Esophagus (tissue), 2 donors: ENCODE data around the gene POR. TPM values are rescaled to one million over a fixed set of nuclear protein-coding genes. Genes with fewer than 3 reads are reported as not detected.
A peak's percentile ranks its signal among the peaks of the same experiment; 100 is the strongest.
"Not testable (repeated sequence)": the region's sequence is repeated elsewhere in the genome, so short reads cannot be mapped to it uniquely, and the experiment has no call there.

ENCODE experiments used
- H3K27ac ChIP-seq, 2 donors: one replicate each; pipeline ENCODE4 v1.5.1; 2013; ENCODE audit warnings: low read depth in 2 of 2, mild to moderate bottlenecking in 2 of 2, inconsistent platforms in 1 of 2, low read length in 1 of 2, moderate library complexity in 1 of 2
- H3K27me3 ChIP-seq, 2 donors: one replicate each; pipeline ENCODE4 v1.6.1; 2013; ENCODE audit warnings: low read length in 2 of 2, control low read depth in 1 of 2, mild to moderate bottlenecking in 1 of 2; ENCODE audit not compliant: insufficient read depth in 2 of 2, control insufficient read depth in 1 of 2
- H3K36me3 ChIP-seq, 2 donors: one replicate each; pipeline ENCODE4 v1.6.1; 2013; ENCODE audit warnings: low read length in 1 of 2; ENCODE audit not compliant: control insufficient read depth in 2 of 2, insufficient read depth in 2 of 2
- H3K4me1 ChIP-seq, 2 donors: one replicate each; pipeline ENCODE4 v1.6.1; 2013; ENCODE audit warnings: low read length in 1 of 2; ENCODE audit not compliant: control insufficient read depth in 2 of 2, insufficient read depth in 2 of 2
- H3K4me3 ChIP-seq, 2 donors: one replicate each; pipeline ENCODE4 v1.5.1; 2013; ENCODE audit warnings: low read length in 2 of 2, mild to moderate bottlenecking in 2 of 2, low read depth in 1 of 2, moderate library complexity in 1 of 2
- H3K9me3 ChIP-seq, 2 donors: one replicate each; pipeline ENCODE4 v1.6.1; 2013; ENCODE audit warnings: mild to moderate bottlenecking in 2 of 2, low read depth in 1 of 2, low read length in 1 of 2, moderate library complexity in 1 of 2; ENCODE audit not compliant: control insufficient read depth in 2 of 2, insufficient read depth in 1 of 2
- WGBS, 2 donors: extraction: QIAGEN DNeasy Blood & Tissue Kit; methylation state at CpG; one replicate each; pipeline ENCODE4 v1.1.7; 2013; 5-methylcytosine and 5-hydroxymethylcytosine counted together
- polyA plus RNA-seq, 2 donors: library from polyadenylated mRNA; stranded (reverse); fragments of 200-250 nt; gene quantifications; one replicate each; pipeline ENCODE4 v1.2.3, GENCODE V29; 2013
- donor health status: healthy with polysubstance abuse.
- donor health status: Bipolar disorder and iron deficiency.

Gene POR
- polyA plus RNA-seq, 2 donors = 94.5 to 102 TPM

DNA sequence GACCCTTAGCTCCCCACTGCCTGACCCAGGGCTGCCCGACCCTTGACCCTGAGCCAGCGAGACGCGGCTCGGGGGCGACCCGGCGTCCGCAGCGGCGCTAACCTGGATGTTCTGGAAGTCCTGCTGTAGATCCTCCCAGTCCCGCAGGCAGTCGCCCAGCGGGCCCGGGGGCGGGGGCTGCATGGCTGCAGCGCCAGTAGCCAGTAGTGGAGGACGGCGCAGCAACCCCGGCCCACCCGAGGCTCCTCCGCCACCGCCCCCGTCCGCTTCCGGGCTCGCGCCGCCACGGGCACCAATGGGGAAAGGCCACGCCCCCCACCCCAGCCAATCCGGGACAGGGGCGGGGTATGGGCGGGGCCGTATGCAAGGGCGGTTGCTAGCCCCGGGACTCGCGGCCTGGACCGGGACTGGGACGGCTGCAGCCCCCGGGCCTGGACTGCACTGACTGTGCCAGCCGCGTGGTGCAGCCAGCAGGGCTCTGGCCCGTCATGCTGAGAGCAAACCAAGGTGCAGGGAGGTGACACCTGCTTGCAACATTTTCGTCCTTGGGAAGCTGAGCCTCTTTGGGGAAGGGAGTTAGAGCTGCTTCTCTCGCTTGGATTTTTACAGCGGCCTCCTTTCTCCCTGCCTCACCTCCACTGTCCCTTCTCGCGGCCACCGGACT lies 79.6 kb downstream of the POR start, which contains the start of gene TMEM120A:
TMEM120A (minus strand) TSS at position 208 of the 664 bp plus-strand sequence; CDS start at position 183, 25 bp downstream.
- Histone ChIP-seq H3K36me3 (peaks cover 2 to 8% of the 10 kb centered on the region in 2 donors), H3K4me1 (peaks cover 0 to 13% of the 10 kb centered on the region in 2 donors)
- WGBS, 2 donors = 1 to 2% methylated on average over 38 to 51 of the region's 51 CpGs

DNA sequence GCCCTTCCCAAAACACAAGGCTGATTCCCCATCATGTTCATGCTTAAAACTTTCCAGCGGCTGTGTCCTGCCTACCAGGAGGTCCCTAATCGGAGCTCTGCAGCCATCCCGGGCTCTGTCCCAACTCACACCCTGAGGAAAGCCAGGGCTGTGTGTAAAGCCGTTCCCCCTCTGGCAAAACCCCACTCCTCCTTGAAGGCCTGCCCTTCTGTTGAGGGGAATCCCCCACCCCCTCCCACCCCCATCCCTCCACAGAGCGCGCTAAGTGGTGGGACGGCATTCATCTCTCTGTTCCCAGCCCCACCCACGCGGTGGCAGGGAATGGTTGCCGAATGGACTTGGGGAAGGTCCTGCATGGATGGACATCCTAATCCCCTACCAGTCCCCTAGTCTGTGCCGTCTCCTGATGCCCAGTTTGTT lies 80.1 kb downstream of the POR start:
- WGBS, 2 donors = 50 to 55% methylated on average over 11 of the region's 11 CpGs
- Histone ChIP-seq H3K27me3 (no peaks in the 10 kb centered on the region), H3K9me3 (no peaks in the 10 kb centered on the region), H3K4me1 (peaks cover 0 to 13% of the 10 kb centered on the region in 2 donors), H3K27ac (peak overlapping the region; percentile 84 to 91), H3K36me3 (peaks cover 2 to 8% of the 10 kb centered on the region in 2 donors), H3K4me3 (peak overlapping the region; percentile 72 to 91)

More for the DNA sequence above, 79.6 kb downstream of the POR start, which contains the start of gene TMEM120A:
- no peaks in the 10 kb centered on the region for H3K9me3 ChIP-seq
- H3K4me3 ChIP-seq = peak within 1 kb of the TSS; percentile 72 to 91
- H3K27ac ChIP-seq = peak within 1 kb of the TSS; percentile 88 to 91
- no peaks in the 10 kb centered on the region for H3K27me3 ChIP-seq

DNA sequence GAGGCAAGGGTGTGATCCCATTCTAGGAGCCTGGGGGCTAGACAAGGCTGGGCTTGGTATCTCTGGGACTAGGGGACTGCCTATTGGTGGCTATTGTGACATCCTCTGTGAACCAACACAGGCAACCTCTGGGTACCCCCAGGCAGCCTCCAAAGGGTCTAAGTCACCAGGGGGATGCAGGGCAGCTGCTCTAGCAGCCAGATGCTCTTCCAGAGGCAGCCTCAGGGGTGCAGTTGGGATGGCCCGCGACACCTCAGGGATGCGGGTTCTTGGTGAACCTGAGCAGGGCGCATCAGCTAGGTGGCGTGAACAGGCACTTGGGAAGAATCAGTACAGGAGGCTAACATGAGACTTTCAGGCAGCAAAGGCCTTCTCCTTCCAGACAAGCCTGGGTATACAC lies 81.0 kb downstream of the POR start:
- Histone ChIP-seq H3K4me1 (peaks cover 0 to 13% of the 10 kb centered on the region in 2 donors), H3K36me3 (peaks cover 2 to 16% of the 10 kb centered on the region in 2 donors), H3K27ac (no peak overlapping the region), H3K9me3 (no peaks in the 10 kb centered on the region), H3K4me3 (no peak overlapping the region), H3K27me3 (no peaks in the 10 kb centered on the region)
- WGBS, 2 donors = 96 to 100% methylated on average over 5 of the region's 5 CpGs

DNA sequence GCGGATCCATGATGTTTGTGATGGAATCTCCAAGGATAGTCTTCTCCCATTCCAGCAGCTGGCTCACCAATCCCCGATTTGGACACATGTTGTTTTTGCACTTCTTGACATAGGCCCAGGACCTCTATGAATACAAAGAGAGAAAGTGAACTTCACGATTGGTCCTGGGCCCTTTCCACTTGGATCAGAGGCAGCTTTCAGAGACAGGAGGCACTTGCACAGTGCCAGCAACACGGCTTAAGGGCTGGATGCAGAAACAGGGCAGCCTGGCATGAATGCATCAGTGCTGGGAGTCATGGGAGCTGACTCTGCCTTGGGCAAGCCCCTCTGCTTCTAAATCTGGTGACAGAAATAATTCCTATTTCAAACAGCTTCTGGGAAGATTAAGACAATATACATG lies 81.5 kb downstream of the POR start:
- H3K4me1 ChIP-seq = peaks cover 0 to 13% of the 10 kb centered on the region in 2 donors
- no peak overlapping the region for H3K27ac ChIP-seq
- peaks cover 2 to 19% of the 10 kb centered on the region in 2 donors for H3K36me3 ChIP-seq
- H3K4me3 ChIP-seq = no peak overlapping the region
- H3K27me3 ChIP-seq = no peaks in the 10 kb centered on the region
- 61 to 73% methylated on average over 4 of the region's 4 CpGs for WGBS, 2 donors
- no peaks in the 10 kb centered on the region for H3K9me3 ChIP-seq

DNA sequence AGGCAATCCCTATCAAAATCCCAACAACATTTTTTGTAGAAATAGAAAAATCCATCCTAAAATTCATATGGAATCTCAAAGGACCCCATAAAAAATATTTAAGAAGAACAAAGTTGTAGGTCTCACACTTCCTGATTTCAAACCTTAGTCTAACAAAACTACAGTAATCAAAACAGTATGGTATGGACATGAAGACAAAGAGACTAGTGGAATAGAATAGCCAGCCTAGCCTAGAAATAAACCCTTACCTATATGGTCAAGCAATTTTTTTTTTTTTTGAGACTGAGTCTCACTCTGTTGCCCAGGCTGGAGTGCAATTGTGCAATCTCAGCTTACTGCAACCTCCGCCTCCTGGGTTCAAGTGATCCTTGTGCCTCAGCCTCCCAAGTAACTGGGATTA lies 83.1 kb downstream of the POR start:
- Histone ChIP-seq H3K27ac (no peak overlapping the region), H3K4me1 (peaks cover 0 to 11% of the 10 kb centered on the region in 2 donors), H3K9me3 (no peaks in the 10 kb centered on the region), H3K4me3 (no peak overlapping the region), H3K36me3 (peaks cover 2 to 23% of the 10 kb centered on the region in 2 donors), H3K27me3 (no peaks in the 10 kb centered on the region)
- WGBS, 2 donors = 96 to 98% methylated on average over 1 of the region's 1 CpG

DNA sequence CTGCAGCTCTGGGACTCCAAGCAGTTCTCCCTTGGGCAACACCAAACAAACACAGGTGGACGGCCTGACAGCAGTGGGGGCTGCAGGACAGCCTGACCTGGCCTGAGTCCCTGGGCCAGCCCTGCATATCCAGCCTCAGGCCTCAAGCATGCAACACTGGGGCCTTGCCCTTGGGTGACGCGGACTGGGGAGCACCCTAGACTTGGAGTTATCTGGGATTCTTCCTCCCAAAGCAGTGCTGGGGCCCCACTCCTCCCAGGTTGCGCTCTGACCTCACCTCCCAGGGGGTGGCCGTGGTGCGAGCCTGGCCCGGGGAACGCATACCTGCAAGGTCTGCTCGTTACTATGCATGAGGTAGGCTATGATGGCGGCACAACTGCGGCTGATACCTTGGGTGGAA lies 85.6 kb downstream of the POR start:
- no peak overlapping the region for H3K27ac ChIP-seq
- WGBS, 2 donors = 95 to 96% methylated on average over 11 of the region's 11 CpGs
- no peaks in the 10 kb centered on the region for H3K27me3 ChIP-seq
- no peaks in the 10 kb centered on the region for H3K9me3 ChIP-seq
- H3K4me3 ChIP-seq = no peak overlapping the region
- peaks cover 2 to 35% of the 10 kb centered on the region in 2 donors for H3K36me3 ChIP-seq
- no peaks in the 10 kb centered on the region for H3K4me1 ChIP-seq

DNA sequence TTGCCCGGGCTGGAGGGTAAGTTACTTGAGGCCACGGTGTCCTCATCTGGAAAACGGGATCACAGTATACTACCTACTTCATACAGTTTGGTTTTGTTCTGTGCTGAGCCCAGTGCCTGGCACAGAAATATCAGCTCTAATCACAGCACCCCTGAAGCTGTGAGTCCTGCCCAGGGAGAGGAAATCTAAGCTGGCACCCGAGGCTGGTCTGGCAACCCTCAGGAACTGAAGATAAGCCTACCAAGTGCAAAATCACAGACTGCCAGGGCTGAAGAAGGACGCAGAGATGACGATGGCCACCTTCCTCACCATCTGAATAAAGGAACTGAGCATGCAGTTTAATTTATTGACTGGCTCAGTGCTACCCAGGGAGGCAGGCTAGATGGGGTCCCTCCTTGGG lies 87.2 kb downstream of the POR start:
- peaks cover 0 to 28% of the 10 kb centered on the region in 2 donors for H3K36me3 ChIP-seq
- H3K27me3 ChIP-seq = no peaks in the 10 kb centered on the region
- no peak overlapping the region for H3K27ac ChIP-seq
- H3K4me3 ChIP-seq = no peak overlapping the region
- H3K4me1 ChIP-seq = no peaks in the 10 kb centered on the region
- 90 to 91% methylated on average over 6 of the region's 6 CpGs for WGBS, 2 donors
- H3K9me3 ChIP-seq = no peaks in the 10 kb centered on the region

DNA sequence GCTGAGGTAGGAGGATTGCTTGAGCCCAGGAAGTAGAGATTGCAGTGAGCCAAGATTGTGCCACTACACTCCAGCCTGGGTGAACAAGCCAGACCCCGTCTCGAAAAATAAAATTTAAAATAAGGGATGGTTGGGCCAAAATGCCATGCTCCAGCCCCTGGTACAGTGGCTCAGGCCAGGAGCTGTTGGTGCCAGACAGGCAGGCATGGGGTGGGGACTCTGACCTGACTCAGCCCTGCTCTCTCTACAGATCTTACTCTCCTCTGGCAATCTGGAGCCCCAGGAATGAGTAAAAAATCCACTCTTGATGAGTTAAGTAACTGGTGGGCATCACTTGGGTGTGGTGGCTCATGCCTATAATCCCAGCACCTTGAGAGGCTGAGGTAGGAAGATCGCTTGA lies 87.9 kb downstream of the POR start:
- Histone ChIP-seq H3K27me3 (no peaks in the 10 kb centered on the region), H3K4me3 (no peak overlapping the region), H3K27ac (no peak overlapping the region), H3K36me3 (peaks cover 0 to 28% of the 10 kb centered on the region in 2 donors), H3K4me1 (no peaks in the 10 kb centered on the region), H3K9me3 (no peaks in the 10 kb centered on the region)
- 96 to 97% methylated on average over 3 of the region's 3 CpGs for WGBS, 2 donors

DNA sequence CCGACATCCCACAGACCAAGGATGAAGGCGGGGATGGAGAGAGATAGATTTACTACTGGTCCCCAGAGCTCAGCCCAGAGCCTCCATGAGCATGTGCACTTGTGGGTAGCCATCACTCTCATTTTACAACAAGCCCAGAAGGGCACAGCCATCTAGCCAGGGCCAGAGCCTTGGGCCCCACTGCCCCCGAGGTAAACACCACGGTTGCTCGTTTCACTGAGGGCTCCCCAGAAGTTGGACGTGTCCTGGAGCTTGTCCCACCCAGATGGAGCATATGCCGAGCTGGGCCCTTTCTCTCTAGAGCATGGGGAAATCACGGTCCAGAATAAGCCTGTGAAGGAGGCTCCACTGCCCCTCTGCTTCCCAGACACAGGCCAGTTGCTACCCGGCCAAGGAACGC lies 88.4 kb downstream of the POR start:
- H3K4me3 ChIP-seq = no peak overlapping the region
- peaks cover 0 to 2% of the 10 kb centered on the region in 2 donors for H3K4me1 ChIP-seq
- H3K9me3 ChIP-seq = no peaks in the 10 kb centered on the region
- H3K36me3 ChIP-seq = peaks cover 0 to 28% of the 10 kb centered on the region in 2 donors
- WGBS, 2 donors = 92 to 96% methylated on average over 10 of the region's 10 CpGs
- no peaks in the 10 kb centered on the region for H3K27me3 ChIP-seq
- H3K27ac ChIP-seq = no peak overlapping the region

DNA sequence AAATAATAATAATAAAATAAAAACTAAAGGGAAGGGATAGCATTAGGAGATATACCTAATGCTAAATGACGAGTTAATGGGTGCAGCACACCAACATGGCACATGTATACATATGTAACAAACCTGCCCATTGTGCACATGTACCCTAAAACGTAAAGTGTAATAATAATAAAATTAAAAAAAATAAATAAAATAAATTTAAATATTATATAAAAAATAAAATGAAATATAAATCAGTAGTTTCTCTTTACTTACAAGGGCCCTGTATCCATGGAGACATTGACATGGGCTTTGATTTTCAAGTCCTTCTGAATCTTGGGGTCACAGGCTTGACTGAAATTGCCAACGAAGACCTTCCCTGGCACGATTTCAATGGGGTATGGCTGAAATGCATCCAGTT lies 90.0 kb downstream of the POR start:
- not testable (repeated sequence) for H3K27ac ChIP-seq, H3K4me3 ChIP-seq, H3K9me3 ChIP-seq, H3K4me1 ChIP-seq, H3K27me3 ChIP-seq
- H3K36me3 ChIP-seq = peaks cover 0 to 28% of the 10 kb centered on the region in 2 donors
- WGBS, 2 donors = 95% methylated on average over 4 of the region's 4 CpGs
